Measurements from ENCODE around the gene GAS2L2.

GAS2L2 gene

GRCh38 chr17:35747540-35748017 is 5.5 kb downstream of the GAS2L2 start:
- no peak overlapping the region for H3K4me3 ChIP-seq (ENCODE audit: low read depth in 1 of 2, low read length in 2 of 2)
- no peak overlapping the region for H3K9ac ChIP-seq (ENCODE audit: low read depth in 1 of 2, low read length in 2 of 2)
- peaks cover 10 to 15% of the 10 kb centered on the region in 2 donors for H3K4me1 ChIP-seq (ENCODE audit: control insufficient read depth in 1 of 2, insufficient read depth in 2 of 2, low read length in 2 of 2)
- no peaks in the 10 kb centered on the region for H3K9me3 ChIP-seq (ENCODE audit: control insufficient read depth in 1 of 2, low read length in 2 of 2)
- peaks cover 30 to 36% of the 10 kb centered on the region in 2 donors for H3K27me3 ChIP-seq (ENCODE audit: control insufficient read depth in 1 of 2, insufficient read depth in 2 of 2, low read length in 2 of 2)
- no peak overlapping the region for H3K27ac ChIP-seq (ENCODE audit: low read depth, low read length)
- H3K36me3 ChIP-seq (ENCODE audit: control insufficient read depth in 1 of 2, insufficient read depth in 2 of 2, low read length in 2 of 2), result no peaks in the 10 kb centered on the region

GRCh38 chr17:35745749-35746320 is 7.2 kb downstream of the GAS2L2 start:
- Histone ChIP-seq H3K36me3 (ENCODE audit: control insufficient read depth in 1 of 2, insufficient read depth in 2 of 2, low read length in 2 of 2) (no peaks in the 10 kb centered on the region), H3K9me3 (ENCODE audit: control insufficient read depth in 1 of 2, low read length in 2 of 2) (no peaks in the 10 kb centered on the region), H3K27ac (ENCODE audit: low read depth, low read length) (no peak overlapping the region), H3K4me3 (ENCODE audit: low read depth in 1 of 2, low read length in 2 of 2) (no peak overlapping the region), H3K27me3 (ENCODE audit: control insufficient read depth in 1 of 2, insufficient read depth in 2 of 2, low read length in 2 of 2) (peaks cover 35 to 49% of the 10 kb centered on the region in 2 donors), H3K4me1 (ENCODE audit: control insufficient read depth in 1 of 2, insufficient read depth in 2 of 2, low read length in 2 of 2) (peaks cover 8 to 11% of the 10 kb centered on the region in 2 donors), H3K9ac (ENCODE audit: low read depth in 1 of 2, low read length in 2 of 2) (no peak overlapping the region)

- H3K36me3 ChIP-seq (ENCODE audit: control insufficient read depth in 1 of 2, insufficient read depth in 2 of 2, low read length in 2 of 2), result no peaks in the 10 kb centered on the region
- H3K4me3 ChIP-seq (ENCODE audit: low read depth in 1 of 2, low read length in 2 of 2), result no peak overlapping the region
- H3K4me1 ChIP-seq (ENCODE audit: control insufficient read depth in 1 of 2, insufficient read depth in 2 of 2, low read length in 2 of 2), result peaks cover 8 to 9% of the 10 kb centered on the region in 2 donors
- no peak overlapping the region for H3K9ac ChIP-seq (ENCODE audit: low read depth in 1 of 2, low read length in 2 of 2)
- peaks cover 36 to 49% of the 10 kb centered on the region in 2 donors for H3K27me3 ChIP-seq (ENCODE audit: control insufficient read depth in 1 of 2, insufficient read depth in 2 of 2, low read length in 2 of 2)
- H3K27ac ChIP-seq (ENCODE audit: low read depth, low read length), result no peak overlapping the region
- no peaks in the 10 kb centered on the region for H3K9me3 ChIP-seq (ENCODE audit: control insufficient read depth in 1 of 2, low read length in 2 of 2)
Measured at GRCh38 chr17:35745246-35745645, 7.8 kb downstream of the GAS2L2 start.

- Histone ChIP-seq H3K4me1 (ENCODE audit: control insufficient read depth in 1 of 2, insufficient read depth in 2 of 2, low read length in 2 of 2) (peaks cover 7 to 8% of the 10 kb centered on the region in 2 donors), H3K36me3 (ENCODE audit: control insufficient read depth in 1 of 2, insufficient read depth in 2 of 2, low read length in 2 of 2) (no peaks in the 10 kb centered on the region), H3K27me3 (ENCODE audit: control insufficient read depth in 1 of 2, insufficient read depth in 2 of 2, low read length in 2 of 2) (peaks cover 32 to 50% of the 10 kb centered on the region in 2 donors), H3K9ac (ENCODE audit: low read depth in 1 of 2, low read length in 2 of 2) (no peak overlapping the region), H3K9me3 (ENCODE audit: control insufficient read depth in 1 of 2, low read length in 2 of 2) (no peaks in the 10 kb centered on the region), H3K4me3 (ENCODE audit: low read depth in 1 of 2, low read length in 2 of 2) (no peak overlapping the region), H3K27ac (ENCODE audit: low read depth, low read length) (no peak overlapping the region)
Measured at GRCh38 chr17:35744830-35745229, 8.2 kb downstream of the GAS2L2 start.

- peaks cover 23 to 44% of the 10 kb centered on the region in 2 donors for H3K27me3 ChIP-seq (ENCODE audit: control insufficient read depth in 1 of 2, insufficient read depth in 2 of 2, low read length in 2 of 2)
- H3K9me3 ChIP-seq (ENCODE audit: control insufficient read depth in 1 of 2, low read length in 2 of 2), result no peaks in the 10 kb centered on the region
- H3K36me3 ChIP-seq (ENCODE audit: control insufficient read depth in 1 of 2, insufficient read depth in 2 of 2, low read length in 2 of 2), result no peaks in the 10 kb centered on the region
- no peak overlapping the region for H3K27ac ChIP-seq (ENCODE audit: low read depth, low read length)
- H3K4me1 ChIP-seq (ENCODE audit: control insufficient read depth in 1 of 2, insufficient read depth in 2 of 2, low read length in 2 of 2), result peaks cover 7 to 8% of the 10 kb centered on the region in 2 donors
- no peak overlapping the region for H3K9ac ChIP-seq (ENCODE audit: low read depth in 1 of 2, low read length in 2 of 2)
- no peak overlapping the region for H3K4me3 ChIP-seq (ENCODE audit: low read depth in 1 of 2, low read length in 2 of 2)
Measured at GRCh38 chr17:35743626-35744328, 9.3 kb downstream of the GAS2L2 start.

GRCh38 chr17:35742896-35743477 is 10.1 kb downstream of the GAS2L2 start:
- Histone ChIP-seq H3K4me1 (ENCODE audit: control insufficient read depth in 1 of 2, insufficient read depth in 2 of 2, low read length in 2 of 2) (peaks cover 0 to 3% of the 10 kb centered on the region in 2 donors), H3K9ac (ENCODE audit: low read depth in 1 of 2, low read length in 2 of 2) (no peak overlapping the region), H3K4me3 (ENCODE audit: low read depth in 1 of 2, low read length in 2 of 2) (no peak overlapping the region), H3K9me3 (ENCODE audit: control insufficient read depth in 1 of 2, low read length in 2 of 2) (no peaks in the 10 kb centered on the region), H3K27ac (ENCODE audit: low read depth, low read length) (no peak overlapping the region), H3K27me3 (ENCODE audit: control insufficient read depth in 1 of 2, insufficient read depth in 2 of 2, low read length in 2 of 2) (peaks cover 18 to 44% of the 10 kb centered on the region in 2 donors), H3K36me3 (ENCODE audit: control insufficient read depth in 1 of 2, insufficient read depth in 2 of 2, low read length in 2 of 2) (no peaks in the 10 kb centered on the region)

GRCh38 chr17:35742496-35742895 is 10.5 kb downstream of the GAS2L2 start:
- H3K9me3 ChIP-seq (ENCODE audit: control insufficient read depth in 1 of 2, low read length in 2 of 2), result no peaks in the 10 kb centered on the region
- no peaks in the 10 kb centered on the region for H3K36me3 ChIP-seq (ENCODE audit: control insufficient read depth in 1 of 2, insufficient read depth in 2 of 2, low read length in 2 of 2)
- peaks cover 18 to 44% of the 10 kb centered on the region in 2 donors for H3K27me3 ChIP-seq (ENCODE audit: control insufficient read depth in 1 of 2, insufficient read depth in 2 of 2, low read length in 2 of 2)
- no peak overlapping the region for H3K9ac ChIP-seq (ENCODE audit: low read depth in 1 of 2, low read length in 2 of 2)
- H3K27ac ChIP-seq (ENCODE audit: low read depth, low read length), result no peak overlapping the region
- H3K4me1 ChIP-seq (ENCODE audit: control insufficient read depth in 1 of 2, insufficient read depth in 2 of 2, low read length in 2 of 2), result peaks cover 0 to 3% of the 10 kb centered on the region in 2 donors
- no peak overlapping the region for H3K4me3 ChIP-seq (ENCODE audit: low read depth in 1 of 2, low read length in 2 of 2)

- no peak overlapping the region for H3K27ac ChIP-seq (ENCODE audit: low read depth, low read length)
- no peaks in the 10 kb centered on the region for H3K36me3 ChIP-seq (ENCODE audit: control insufficient read depth in 1 of 2, insufficient read depth in 2 of 2, low read length in 2 of 2)
- no peaks in the 10 kb centered on the region for H3K9me3 ChIP-seq (ENCODE audit: control insufficient read depth in 1 of 2, low read length in 2 of 2)
- no peak overlapping the region for H3K4me3 ChIP-seq (ENCODE audit: low read depth in 1 of 2, low read length in 2 of 2)
- H3K27me3 ChIP-seq (ENCODE audit: control insufficient read depth in 1 of 2, insufficient read depth in 2 of 2, low read length in 2 of 2), result peaks cover 18 to 44% of the 10 kb centered on the region in 2 donors
- H3K4me1 ChIP-seq (ENCODE audit: control insufficient read depth in 1 of 2, insufficient read depth in 2 of 2, low read length in 2 of 2), result peaks cover 0 to 3% of the 10 kb centered on the region in 2 donors
- no peak overlapping the region for H3K9ac ChIP-seq (ENCODE audit: low read depth in 1 of 2, low read length in 2 of 2)
Measured at GRCh38 chr17:35740997-35741931, 11.8 kb downstream of the GAS2L2 start.

GRCh38 chr17:35740216-35740615 is 12.8 kb downstream of the GAS2L2 start:
- H3K27ac ChIP-seq (ENCODE audit: low read depth, low read length), result no peak overlapping the region
- no peaks in the 10 kb centered on the region for H3K36me3 ChIP-seq (ENCODE audit: control insufficient read depth in 1 of 2, insufficient read depth in 2 of 2, low read length in 2 of 2)
- peaks cover 0 to 3% of the 10 kb centered on the region in 2 donors for H3K4me1 ChIP-seq (ENCODE audit: control insufficient read depth in 1 of 2, insufficient read depth in 2 of 2, low read length in 2 of 2)
- peaks cover 18 to 44% of the 10 kb centered on the region in 2 donors for H3K27me3 ChIP-seq (ENCODE audit: control insufficient read depth in 1 of 2, insufficient read depth in 2 of 2, low read length in 2 of 2)
- H3K4me3 ChIP-seq (ENCODE audit: low read depth in 1 of 2, low read length in 2 of 2), result no peak overlapping the region
- H3K9ac ChIP-seq (ENCODE audit: low read depth in 1 of 2, low read length in 2 of 2), result no peak overlapping the region
- no peaks in the 10 kb centered on the region for H3K9me3 ChIP-seq (ENCODE audit: control insufficient read depth in 1 of 2, low read length in 2 of 2)

Measured in duodenal mucosa (tissue), 2 donors.